ENCODE data around the gene DMD.

GRCh38 chrX:31139961-31140360 lies 2071.4 kb downstream of the DMD start:
- TF ChIP-seq, protein P1, sequence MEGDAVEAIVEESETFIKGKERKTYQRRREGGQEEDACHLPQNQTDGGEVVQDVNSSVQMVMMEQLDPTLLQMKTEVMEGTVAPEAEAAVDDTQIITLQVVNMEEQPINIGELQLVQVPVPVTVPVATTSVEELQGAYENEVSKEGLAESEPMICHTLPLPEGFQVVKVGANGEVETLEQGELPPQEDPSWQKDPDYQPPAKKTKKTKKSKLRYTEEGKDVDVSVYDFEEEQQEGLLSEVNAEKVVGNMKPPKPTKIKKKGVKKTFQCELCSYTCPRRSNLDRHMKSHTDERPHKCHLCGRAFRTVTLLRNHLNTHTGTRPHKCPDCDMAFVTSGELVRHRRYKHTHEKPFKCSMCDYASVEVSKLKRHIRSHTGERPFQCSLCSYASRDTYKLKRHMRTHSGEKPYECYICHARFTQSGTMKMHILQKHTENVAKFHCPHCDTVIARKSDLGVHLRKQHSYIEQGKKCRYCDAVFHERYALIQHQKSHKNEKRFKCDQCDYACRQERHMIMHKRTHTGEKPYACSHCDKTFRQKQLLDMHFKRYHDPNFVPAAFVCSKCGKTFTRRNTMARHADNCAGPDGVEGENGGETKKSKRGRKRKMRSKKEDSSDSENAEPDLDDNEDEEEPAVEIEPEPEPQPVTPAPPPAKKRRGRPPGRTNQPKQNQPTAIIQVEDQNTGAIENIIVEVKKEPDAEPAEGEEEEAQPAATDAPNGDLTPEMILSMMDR (IDR thresholded peaks at IDR 0.05), result no peak
- no peak for TF ChIP-seq EZH2 (IDR thresholded peaks at IDR 0.05; ENCODE audit: borderline replicate concordance, insufficient read depth, low read depth, low read length, poor library complexity, severe bottlenecking)
